OCI-LY7 (cell line): Measurements from ENCODE around the gene TRIM9. TPM values are rescaled to one million over a fixed set of nuclear protein-coding genes. Genes with fewer than 3 reads are reported as not detected.

Source experiments
- BruUV-seq: library from RNA; stranded (reverse); fragments of 400-500 nt; replicated peaks from 2 replicates; lab custom pipeline; 2021; lab: Mats Ljungman, UMichigan
- CTCF ChIA-PET: fragments of 300-600 bp; sonication (Branson Sonifier 250); formaldehyde crosslinking; loops from one replicate; lab custom pipeline; 2022; ENCODE audit warnings: antibody characterized with exemption; ENCODE audit not compliant: unreplicated experiment; lab: Charles Lee
- POLR2A ChIA-PET: fragments of 300-600 bp; sonication (Branson Sonifier 250); formaldehyde crosslinking; loops from one replicate; lab custom pipeline; 2022; ENCODE audit warnings: antibody characterized with exemption; lab: Charles Lee
- DNase-seq: peaks from one replicate; pipeline ENCODE4 v3.0.0-alpha.2; 2015; ENCODE audit warnings: low spot score
- H2AFZ ChIP-seq: fragments of 200-600 bp; sonication (generic), shearing (Covaris generic); 2 replicates; pipeline ENCODE4 v1.6.1; 2014; ENCODE audit warnings: mild to moderate bottlenecking, antibody characterized with exemption, low read length, moderate library complexity
- H3K27ac ChIP-seq: fragments of 200-600 bp; sonication (generic); 2 replicates; pipeline ENCODE4 v1.5.1; 2014; ENCODE audit warnings: mixed run types, low read depth, mild to moderate bottlenecking, moderate library complexity, low read length, inconsistent platforms; ENCODE audit not compliant: poor library complexity, severe bottlenecking
- H3K36me3 ChIP-seq: fragments of 200-600 bp; sonication (generic); 2 replicates; pipeline ENCODE4 v1.6.1; 2014; ENCODE audit warnings: mild to moderate bottlenecking, antibody characterized with exemption, low read length, moderate library complexity, mixed read lengths; ENCODE audit not compliant: insufficient read depth
- H3K4me1 ChIP-seq: fragments of 200-600 bp; sonication (generic); 2 replicates; pipeline ENCODE4 v1.5.1; 2014; ENCODE audit warnings: mild to moderate bottlenecking, low read length; ENCODE audit not compliant: insufficient read depth, poor library complexity, severe bottlenecking
- H3K4me2 ChIP-seq: fragments of 200-600 bp; sonication (generic); 2 replicates; pipeline ENCODE4 v1.6.1; 2014; ENCODE audit warnings: mild to moderate bottlenecking, low read length
- H3K4me3 ChIP-seq: fragments of 200-600 bp; sonication (generic); 2 replicates; pipeline ENCODE4 v1.5.1; 2014; ENCODE audit warnings: mild to moderate bottlenecking, low read depth, low read length; ENCODE audit not compliant: poor library complexity, severe bottlenecking
- H3K79me2 ChIP-seq: fragments of 200-600 bp; sonication (generic); 2 replicates; pipeline ENCODE4 v1.6.1; 2016; ENCODE audit warnings: low read depth, mild to moderate bottlenecking, low read length, moderate library complexity, mixed read lengths; ENCODE audit not compliant: insufficient read depth
- H3K9me2 ChIP-seq: fragments of 200-600 bp; sonication (generic); 2 replicates; pipeline ENCODE4 v1.6.1; 2016; ENCODE audit warnings: mild to moderate bottlenecking, low read length, mixed read lengths; ENCODE audit not compliant: insufficient read depth
- H3K9me3 ChIP-seq: fragments of 200-600 bp; sonication (generic); 2 replicates; pipeline ENCODE4 v1.6.1; 2014; ENCODE audit warnings: mild to moderate bottlenecking, mixed run types, low read length, mixed read lengths
- H4K20me1 ChIP-seq: fragments of 200-600 bp; sonication (generic); 2 replicates; pipeline ENCODE4 v1.6.1; 2014; ENCODE audit warnings: mild to moderate bottlenecking, antibody characterized with exemption, low read length, moderate library complexity, mixed read lengths; ENCODE audit not compliant: insufficient read depth
- EZH2phosphoT487 ChIP-seq: fragments of 200-600 bp; sonication (generic); IDR thresholded peaks from 2 replicates; pipeline ENCODE4 v1.6.1; 2018; ENCODE audit warnings: low read depth, borderline replicate concordance, mild to moderate bottlenecking, mixed run types, antibody characterized with exemption, low read length, moderate library complexity, mixed read lengths
- intact Hi-C: fragments of 100-400 bp; cut with micrococcal nuclease; formaldehyde crosslinking; loops from one replicate; pipeline ENCODE4 v1.10.0; 2022; ENCODE audit not compliant: unreplicated experiment
- total RNA-seq, 2 experiments: library from RNA; depleted of rRNA in 1 of 2; stranded (reverse); fragments of >200 nt in 1 of 2; shearing (Covaris generic) in 1 of 2; gene quantifications; 2 replicates each; pipeline ENCODE4 v1.2.3, GENCODE V29; 2014 to 2022
- TF ChIP-seq, protein P1 (sequence below): fragments of 200-600 bp; sonication (generic); conservative IDR thresholded peaks from 2 replicates; pipeline ENCODE4 v1.5.1; 2014; ENCODE audit warnings: mild to moderate bottlenecking, antibody characterized with exemption, low read length, moderate library complexity, mixed read lengths

TRIM9 gene
- total RNA-seq, 2 experiments from 2014 or later = 1.4 to 7.9 TPM

GRCh38 chr14:50967103-50967502 is 127.8 kb downstream of the TRIM9 start:
- Histone ChIP-seq H4K20me1 (no peaks in the 10 kb centered on the region), H3K4me1 (no peaks in the 10 kb centered on the region), H3K9me3 (no peaks in the 10 kb centered on the region), H3K36me3 (no peaks in the 10 kb centered on the region), H3K9me2 (no peaks in the 10 kb centered on the region), H3K79me2 (no peaks in the 10 kb centered on the region), H3K4me2 (no peak overlapping the region), H3K4me3 (no peak overlapping the region), H3K27ac (no peak overlapping the region), H2AFZ (no peak overlapping the region)
- intact Hi-C loops = no loop called here
- no peak for DNase-seq
- BruUV-seq = no TSS peak
- TF ChIP-seq, protein P1, sequence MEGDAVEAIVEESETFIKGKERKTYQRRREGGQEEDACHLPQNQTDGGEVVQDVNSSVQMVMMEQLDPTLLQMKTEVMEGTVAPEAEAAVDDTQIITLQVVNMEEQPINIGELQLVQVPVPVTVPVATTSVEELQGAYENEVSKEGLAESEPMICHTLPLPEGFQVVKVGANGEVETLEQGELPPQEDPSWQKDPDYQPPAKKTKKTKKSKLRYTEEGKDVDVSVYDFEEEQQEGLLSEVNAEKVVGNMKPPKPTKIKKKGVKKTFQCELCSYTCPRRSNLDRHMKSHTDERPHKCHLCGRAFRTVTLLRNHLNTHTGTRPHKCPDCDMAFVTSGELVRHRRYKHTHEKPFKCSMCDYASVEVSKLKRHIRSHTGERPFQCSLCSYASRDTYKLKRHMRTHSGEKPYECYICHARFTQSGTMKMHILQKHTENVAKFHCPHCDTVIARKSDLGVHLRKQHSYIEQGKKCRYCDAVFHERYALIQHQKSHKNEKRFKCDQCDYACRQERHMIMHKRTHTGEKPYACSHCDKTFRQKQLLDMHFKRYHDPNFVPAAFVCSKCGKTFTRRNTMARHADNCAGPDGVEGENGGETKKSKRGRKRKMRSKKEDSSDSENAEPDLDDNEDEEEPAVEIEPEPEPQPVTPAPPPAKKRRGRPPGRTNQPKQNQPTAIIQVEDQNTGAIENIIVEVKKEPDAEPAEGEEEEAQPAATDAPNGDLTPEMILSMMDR = no peak
- TF ChIP-seq EZH2phosphoT487 = no peak
- CTCF ChIA-PET = no interaction called here
- POLR2A ChIA-PET = interaction anchor here (0.6 to 1.0 kb wide), 5 partner anchors 28 to 1583 kb away, joined by 3 to 9 read pairs (median 3); no protein-coding TSS in a partner anchor

DNA sequence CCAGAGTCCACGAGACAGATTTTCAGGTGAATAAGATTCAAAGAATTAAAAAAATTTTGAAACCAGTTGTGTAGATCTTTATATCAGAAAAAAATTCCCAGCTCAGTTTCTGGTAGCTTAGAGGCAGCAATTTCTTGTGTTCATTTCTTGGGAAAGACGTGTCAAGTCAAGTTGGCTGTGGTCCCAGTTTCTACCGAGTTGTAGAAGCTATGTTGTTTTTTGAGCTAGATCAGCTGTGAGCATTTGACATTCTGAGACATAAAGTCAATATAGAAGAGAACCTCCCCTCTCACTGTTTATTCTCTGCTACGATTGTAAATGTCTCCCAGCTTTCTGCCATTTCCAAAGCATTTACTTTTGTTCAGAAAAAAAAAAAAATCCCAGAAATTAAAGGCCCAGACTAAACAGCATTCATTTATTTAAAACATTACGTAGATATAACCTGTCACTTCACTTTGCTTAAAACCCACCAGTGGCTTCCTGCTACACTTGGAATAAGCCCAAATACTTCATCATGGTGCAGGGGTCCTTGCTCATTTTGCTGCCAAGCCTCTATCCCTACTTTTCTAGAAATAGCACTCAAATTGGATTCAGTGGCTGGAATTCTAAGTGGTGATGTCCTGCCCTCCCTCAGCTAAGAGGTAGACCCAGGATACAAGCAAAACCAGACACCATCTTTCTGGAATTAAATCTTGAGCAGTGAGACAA is 130.1 kb downstream of the TRIM9 start:
- Histone ChIP-seq H3K4me1 (no peaks in the 10 kb centered on the region), H2AFZ (no peak overlapping the region), H3K36me3 (no peaks in the 10 kb centered on the region), H3K79me2 (no peaks in the 10 kb centered on the region), H4K20me1 (no peaks in the 10 kb centered on the region), H3K9me3 (no peaks in the 10 kb centered on the region), H3K9me2 (no peaks in the 10 kb centered on the region), H3K4me2 (no peak overlapping the region), H3K4me3 (no peak overlapping the region), H3K27ac (no peak overlapping the region)
- no peak for DNase-seq
- BruUV-seq = no TSS peak
- intact Hi-C loops = no loop called here
- POLR2A ChIA-PET = interaction anchor here (0.6 to 1.1 kb wide), 11 partner anchors 9 to 1599 kb away, joined by 3 to 6 read pairs (median 3); partner anchors contain the start of gene TRIM9
- CTCF ChIA-PET = no interaction called here
- TF ChIP-seq, protein P1 = no peak
- no peak for TF ChIP-seq EZH2phosphoT487

DNA sequence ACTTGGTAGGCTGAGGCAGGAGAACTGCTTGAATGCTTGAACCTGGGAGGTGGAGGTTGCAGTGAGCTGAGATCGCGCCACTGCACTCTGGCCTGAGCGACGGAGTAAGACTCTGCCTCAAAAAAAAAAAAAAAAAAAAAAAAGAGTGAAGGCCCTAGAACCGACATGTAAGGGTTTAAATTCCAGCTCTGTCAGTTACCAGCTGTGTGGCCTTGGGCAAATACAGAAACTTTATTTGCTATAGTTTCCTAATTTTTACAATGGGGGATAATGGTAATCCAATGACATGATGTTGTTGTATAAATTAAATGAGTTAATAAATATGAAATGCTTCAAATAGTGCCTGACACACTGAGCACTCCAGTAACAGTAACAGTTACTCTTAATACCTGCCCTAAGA is 131.0 kb downstream of the TRIM9 start:
- TF ChIP-seq EZH2phosphoT487 = no peak
- TF ChIP-seq, protein P1 = no peak
- H3K4me1 ChIP-seq = no peaks in the 10 kb centered on the region
- DNase-seq = no peak
- H2AFZ ChIP-seq = no peak overlapping the region
- no peaks in the 10 kb centered on the region for H4K20me1 ChIP-seq
- no peaks in the 10 kb centered on the region for H3K79me2 ChIP-seq
- ChIA-PET POLR2A (interaction anchor here (0.7 to 1.1 kb wide), 4 partner anchors 10 to 131 kb away, joined by 3 to 4 read pairs (median 3); partner anchors contain the start of gene TRIM9), CTCF (no interaction called here)
- H3K9me2 ChIP-seq = no peaks in the 10 kb centered on the region
- H3K9me3 ChIP-seq = no peaks in the 10 kb centered on the region
- no peak overlapping the region for H3K27ac ChIP-seq
- no TSS peak for BruUV-seq
- no peak overlapping the region for H3K4me3 ChIP-seq
- H3K36me3 ChIP-seq = no peaks in the 10 kb centered on the region
- intact Hi-C loops = no loop called here
- no peak overlapping the region for H3K4me2 ChIP-seq
